ENCODE measurements around the gene WDR5. TPM values are rescaled to one million over a fixed set of nuclear protein-coding genes. Genes with fewer than 3 reads are reported as not detected.

The WDR5 gene
- polyA plus RNA-seq, 12 donors: 36.7 to 58.0 (median 40.2) TPM; not detected in 1

DNA sequence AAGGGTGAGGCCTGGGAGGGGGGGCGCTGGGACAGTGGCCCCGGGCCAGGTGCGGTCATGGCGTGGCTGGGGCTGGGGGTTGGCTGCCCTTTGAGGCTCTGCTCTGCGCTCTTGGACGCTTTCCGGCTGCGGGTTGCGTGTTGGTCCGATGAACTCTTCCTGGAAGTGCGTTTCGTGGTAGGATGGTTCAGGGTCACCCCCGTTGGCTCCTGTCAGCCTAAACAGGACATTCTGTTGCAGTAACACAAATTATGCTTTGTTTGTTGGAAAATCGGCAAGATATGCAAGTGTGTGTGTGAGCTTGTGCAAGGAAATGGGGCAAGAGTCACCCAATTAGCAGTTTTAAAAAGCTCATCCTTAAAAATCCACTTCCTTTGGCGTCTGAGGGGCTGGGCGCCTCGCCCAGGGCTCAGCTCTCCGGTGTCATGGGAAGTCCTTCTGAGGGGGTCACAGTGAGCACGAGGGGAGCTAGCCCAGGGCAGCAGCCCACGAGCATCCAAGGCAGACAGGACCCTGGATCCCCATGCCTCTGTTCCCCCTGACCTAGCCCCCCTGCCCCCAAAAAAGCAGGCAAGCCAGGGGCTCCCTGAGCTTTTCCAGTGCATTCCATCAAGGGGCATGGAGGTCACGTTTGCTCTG lies 50.7 kb downstream of the WDR5 start:
- no peak for DNase-seq

DNA sequence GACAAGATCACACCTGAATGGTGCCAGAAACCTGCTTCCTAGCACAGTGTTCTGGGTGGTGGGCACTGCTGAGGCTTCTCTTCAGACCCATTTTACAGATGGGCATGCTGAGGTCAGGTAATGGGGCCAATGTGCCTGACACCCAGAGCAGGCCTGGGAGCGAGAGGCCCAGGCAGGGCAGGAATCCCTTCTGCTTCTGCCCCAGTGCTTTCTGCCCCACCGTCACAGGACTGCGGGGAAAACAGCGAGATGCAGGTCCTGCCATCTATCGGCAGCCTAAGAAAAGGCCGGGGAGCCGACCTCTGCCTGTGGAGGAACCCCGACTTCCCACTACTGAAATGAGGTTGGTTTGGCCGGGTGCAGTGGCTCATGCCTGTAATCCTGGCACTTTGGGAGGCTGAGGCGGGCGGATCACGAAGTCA lies 51.2 kb downstream of the WDR5 start:
- no peak for DNase-seq

DNA sequence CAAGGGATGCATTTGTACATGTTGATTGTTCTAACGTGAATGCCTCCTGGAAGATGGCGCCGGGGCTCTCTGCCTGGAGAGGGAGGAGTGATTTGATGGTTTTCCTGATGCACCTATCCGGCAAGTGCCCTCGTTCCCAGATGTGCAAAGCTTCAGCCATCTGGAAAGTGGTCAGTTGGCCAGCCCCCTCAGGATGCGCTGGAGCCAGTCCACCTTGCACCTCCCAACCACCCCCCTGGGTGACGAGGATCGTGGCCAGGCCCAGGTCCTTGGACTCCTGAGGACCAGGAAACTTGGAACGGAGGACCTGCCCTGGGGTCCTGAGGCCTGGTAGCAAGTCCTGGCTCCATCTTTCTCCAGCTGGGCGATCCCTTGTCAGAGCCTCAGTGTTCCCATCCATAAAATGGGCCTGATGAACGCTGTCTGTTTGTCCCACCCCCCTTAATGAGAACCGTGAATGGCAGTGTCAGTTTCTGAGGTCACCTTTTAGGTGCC lies 52.1 kb downstream of the WDR5 start:
- no peak for DNase-seq

DNA sequence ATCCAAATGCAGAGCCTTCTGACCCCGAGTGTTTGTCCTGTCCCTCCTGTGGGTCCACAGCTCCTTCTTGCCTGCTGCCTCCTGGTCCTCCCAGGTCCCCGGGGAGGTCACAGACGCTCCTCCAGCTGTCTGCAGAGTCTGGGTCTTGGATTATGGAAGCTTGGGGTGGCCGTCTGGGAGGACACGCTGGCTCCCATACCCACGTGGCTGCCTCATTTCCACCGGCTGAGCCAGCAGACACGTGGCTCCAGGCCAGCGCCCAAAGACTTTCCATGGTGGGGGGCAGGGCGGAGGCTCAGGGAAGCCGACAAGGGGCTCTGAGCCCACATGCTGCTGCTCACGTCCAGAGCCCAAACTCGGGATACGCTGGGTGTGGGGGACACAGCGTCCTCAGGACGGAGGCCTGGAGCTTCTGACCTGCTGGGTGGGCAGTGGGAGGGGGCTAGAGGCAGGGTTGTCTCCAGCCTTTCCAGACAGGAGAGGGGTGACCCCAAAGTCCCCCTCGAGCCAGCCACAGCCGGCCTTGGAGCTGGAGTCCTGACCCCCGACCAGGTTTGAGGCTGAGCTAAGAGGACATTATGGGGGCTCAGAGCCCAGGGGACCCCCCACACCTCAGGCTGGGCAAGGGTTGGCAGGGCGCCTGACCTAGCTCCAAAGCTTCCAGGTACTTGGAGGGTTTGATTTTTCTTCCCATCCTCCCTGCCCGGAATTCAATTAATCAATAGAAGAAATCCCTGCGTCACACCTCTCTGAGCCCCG lies 52.7 kb downstream of the WDR5 start:
- DNase-seq: no peak

DNA sequence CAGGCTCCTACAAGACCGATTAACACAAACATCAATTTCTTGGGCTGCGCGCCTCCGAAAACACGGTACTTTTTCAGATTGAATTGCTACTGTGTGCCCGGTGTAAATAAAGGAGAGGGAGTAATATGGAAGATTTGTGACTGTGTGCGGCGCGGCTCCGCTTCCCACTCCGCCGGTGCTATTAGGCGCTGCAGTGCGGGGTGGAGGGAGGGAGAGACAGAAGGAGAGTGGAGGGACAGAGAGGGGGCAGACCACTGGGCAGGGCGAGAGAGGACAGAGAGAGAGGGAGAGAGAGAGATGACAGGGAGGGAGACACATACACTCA lies 53.2 kb downstream of the WDR5 start:
- DNase-seq: no peak

DNA sequence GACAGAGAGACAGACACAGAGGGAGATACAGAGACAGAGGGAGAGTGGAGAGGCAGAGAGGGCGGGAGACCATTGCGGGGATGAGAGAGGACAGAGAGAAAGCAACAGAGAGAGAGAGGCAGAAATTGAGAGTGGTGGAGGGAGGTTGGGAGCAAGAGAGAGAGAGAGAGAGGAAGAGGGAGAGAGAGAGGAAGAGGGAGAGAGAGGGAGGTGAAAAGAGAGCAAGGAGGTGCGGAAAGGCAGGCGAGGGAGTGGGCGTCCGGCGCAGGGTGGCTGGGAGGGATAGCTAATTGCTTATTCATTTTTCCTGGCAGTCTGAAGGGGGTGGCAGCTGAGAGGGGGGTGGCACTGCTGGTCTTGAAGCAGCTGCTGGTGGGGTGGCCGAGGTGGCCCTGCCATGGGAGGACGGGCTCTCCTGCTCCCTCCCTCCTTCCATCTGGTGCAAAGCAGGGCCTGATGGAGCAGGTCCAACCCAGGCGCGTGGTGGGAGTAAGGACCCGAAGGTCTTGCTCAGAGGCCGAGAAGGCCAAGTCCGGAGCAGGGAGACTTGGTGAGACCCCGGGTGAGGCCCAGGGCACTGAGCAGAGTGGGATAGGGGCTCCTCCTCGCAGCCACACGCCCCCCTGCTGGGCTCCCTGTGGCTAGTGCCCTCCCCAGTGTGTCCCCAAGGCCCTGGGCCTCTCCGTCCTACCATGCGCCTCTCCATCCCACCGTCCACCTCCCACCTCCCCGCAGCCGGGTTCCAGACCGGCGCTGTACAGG lies 53.8 kb downstream of the WDR5 start:
- DNase-seq: no peak

DNA sequence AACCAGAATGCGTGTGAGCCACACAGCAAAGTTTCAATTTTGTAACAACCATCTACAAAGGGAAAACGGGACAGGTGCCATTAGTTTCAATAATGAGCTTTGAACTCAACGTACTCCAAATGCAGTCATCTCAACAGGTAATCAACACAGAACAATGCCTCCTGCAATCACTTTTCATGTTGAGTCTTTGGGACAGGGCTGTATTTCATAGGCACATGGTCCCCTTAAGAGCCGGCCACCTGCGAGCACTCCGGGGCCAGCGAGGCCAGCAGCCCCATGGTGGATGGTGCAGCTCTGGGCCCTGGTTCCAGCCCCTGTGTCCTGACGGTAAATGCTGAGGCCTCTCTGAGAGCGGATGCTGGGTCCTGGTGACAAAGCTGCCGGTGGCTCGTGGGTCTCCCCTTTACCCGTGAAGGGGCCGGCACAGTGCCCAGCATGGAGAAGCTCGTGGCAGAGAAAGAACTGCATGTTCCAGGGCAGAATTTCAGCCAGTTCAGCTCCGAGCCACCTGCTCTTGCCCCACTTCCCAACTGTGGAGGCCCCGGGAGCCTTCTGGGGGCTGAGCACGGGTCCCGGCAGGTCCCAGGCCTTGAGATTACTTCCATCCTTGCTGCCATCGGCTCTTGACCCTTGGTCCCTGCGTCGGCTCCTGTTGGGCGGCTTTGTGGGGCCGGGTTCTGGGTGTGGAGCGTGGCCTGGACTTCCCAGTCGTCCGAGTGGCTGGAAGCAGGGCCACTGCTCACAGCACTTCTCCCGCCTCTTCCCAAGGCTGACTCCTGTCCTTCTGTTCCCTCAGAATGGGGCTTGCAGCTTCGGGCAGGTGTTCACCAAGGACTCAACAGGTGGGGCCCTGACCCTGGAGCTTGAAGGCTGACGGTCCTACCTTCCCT lies 54.6 kb downstream of the WDR5 start:
- no peak for DNase-seq

DNA sequence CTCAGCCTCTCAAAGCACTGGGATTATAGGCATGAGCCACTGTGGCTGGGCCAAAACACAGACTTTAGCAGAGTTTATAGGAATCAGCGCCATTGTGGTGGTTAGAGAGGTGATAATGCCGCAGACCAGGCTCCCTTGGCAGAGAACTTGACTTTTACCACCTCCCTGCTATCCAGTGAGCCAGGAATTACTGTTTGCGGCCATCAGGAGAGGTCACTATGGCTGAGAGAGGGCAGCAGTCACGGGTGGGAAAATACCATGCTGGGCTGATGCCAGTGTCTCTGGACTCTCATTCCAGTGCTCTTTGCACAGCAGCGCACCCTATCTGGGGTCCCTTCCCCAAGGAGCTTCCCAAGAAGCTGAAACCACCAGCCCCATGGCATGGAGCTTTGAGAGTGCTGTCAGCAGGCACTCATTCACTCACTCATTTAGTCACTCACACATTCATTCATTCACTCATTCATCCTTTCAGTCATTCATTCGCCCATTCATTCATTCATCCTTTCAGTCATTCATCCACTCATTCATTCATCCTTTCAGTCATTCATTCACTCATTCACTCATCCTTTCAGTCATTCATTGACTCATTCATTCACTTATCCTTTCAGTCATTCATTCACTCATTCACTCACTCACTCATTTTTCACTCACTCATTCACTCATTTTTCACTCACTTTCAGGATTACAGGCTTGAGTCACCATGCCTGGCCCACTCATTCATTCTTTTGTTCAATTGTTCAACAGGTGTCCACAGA lies 55.8 kb downstream of the WDR5 start:
- DNase-seq: no peak

DNA sequence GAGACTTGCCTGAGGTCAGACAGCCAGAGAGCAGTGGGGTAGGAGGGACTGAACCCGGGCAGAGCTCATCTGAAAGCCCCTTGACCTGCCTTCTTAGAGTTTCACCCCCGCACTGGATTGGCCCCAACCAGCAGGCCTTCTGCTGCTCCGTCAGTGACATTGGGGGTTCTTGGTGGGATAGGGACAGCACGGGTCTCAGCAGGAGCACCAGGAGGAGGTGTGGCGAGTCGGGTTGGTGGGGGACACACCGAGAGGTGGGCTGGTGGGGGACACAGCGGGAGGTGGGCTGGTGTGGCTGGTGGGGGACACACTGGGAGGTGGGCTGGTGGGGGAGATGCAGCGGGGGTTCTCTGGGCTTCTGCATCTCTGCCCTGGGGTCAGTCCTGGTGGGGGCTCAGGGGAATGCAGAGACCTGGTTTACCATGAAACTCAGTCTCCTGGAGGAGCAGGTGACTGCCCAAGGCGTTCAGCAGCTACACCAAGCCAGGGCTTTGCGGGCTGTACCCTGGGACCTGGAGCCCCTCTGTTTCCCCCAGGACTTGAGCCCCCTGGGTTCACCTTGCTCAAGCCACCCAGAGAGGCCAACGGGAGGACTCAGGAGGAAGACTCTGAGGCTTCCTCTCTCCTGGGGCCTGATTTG lies 56.5 kb downstream of the WDR5 start:
- DNase-seq: no peak

DNA sequence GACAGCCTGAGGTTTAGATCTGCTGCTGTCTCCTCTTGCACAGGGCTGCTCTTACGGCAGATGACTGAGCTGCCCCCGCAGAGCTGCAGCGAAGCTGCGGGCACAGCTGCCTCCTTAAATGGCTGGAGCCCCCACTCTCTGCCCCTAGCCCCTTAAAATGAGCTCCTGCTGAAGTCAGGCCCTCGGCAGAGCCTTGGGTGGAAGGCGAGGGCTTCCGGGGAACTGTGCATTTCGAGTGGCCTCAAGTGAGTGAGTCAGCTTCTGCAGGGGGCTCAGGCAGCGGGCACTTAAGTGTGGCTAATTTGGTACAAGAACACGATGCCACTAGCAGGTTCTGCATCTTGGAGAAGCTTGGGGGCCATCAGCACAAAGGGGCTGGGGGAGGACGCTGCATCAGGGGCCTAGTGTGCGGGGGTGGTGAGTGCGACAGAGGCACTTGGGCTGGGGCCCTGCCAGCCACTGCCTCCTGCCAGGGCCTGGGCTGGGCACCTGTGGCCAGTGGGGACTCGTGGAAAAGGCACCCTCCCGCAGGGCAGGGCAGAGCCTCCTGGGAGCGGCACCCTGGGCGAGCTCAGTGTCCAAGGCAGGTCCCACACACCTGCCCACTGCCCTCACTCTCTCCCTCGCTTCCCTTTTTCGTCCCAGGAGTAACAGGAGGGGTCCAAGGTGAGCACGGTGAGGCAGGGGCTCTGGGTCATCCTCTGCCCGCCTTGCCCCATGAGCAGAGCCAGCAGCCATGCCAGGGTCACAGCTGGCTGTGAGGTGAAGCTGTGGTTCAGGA lies 57.3 kb downstream of the WDR5 start:
- DNase-seq: no peak

DNA sequence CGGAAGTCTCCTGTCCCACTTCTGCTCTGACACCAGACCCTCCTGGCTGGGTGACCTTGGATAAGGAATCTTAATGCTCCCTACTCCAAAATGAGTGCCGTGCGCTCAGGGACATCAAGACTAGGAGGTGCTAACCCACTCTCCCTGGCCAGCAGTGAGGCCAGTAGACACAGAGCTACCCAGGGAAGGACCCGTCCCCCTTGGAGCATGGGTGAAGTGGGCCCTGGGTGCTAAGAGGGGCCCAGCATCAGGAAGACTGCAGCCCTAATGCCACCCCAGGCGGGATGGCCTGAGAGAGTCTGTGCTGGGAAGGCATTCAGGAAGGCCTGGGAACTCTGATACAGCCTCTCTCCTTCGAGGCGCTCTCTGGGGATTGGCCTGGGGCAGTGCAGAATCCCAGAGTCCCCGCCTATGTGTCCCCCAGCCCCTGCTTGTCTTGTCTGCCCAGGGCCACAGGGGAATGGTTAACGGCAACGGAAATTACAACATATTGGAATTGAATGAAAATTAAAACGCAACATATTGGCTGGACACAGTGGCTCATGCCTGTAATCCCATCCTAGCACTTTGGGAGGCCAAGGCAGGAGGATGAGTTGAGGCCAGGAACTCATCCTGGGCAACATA lies 58.1 kb downstream of the WDR5 start:
- no peak for DNase-seq

DNA sequence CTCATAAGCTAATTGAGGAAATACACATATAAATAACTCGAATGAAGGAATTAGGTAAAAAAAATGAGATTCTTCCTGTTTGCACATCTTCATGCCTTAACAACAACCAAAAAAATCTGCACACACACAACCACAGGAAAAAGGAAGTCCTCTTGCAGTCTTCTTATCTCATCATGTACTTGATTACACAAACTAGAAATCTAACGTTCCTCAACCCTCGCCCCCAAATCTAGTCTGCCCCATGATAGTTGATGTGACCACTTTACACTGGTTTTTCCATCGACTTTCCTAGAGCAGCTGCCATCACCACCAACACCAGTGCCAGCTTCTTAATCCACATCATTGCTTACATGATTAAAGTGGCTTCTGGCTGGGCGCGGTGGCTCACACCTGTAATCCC lies 59.7 kb downstream of the WDR5 start:
- DNase-seq: no peak

DNA sequence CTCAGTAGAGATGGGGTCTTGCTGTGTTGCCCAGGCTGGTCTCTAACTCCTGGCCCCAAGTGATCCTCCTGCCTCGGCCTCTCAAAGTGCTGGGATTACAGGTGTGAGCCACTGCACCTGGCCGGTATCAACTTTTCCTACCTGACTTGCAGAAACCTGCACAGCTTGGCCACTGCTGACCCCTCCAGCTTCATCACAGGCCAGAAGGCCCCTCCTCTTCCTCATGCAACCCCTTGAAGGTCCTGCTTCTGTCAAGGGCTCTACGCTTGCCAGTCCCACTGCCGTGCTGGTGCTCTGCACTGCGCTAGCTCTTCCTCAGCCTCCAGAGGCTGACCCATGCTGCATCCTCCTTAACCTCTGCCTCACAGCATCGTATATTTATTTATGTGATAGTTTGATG lies 61.0 kb downstream of the WDR5 start:
- DNase-seq: no peak

DNA sequence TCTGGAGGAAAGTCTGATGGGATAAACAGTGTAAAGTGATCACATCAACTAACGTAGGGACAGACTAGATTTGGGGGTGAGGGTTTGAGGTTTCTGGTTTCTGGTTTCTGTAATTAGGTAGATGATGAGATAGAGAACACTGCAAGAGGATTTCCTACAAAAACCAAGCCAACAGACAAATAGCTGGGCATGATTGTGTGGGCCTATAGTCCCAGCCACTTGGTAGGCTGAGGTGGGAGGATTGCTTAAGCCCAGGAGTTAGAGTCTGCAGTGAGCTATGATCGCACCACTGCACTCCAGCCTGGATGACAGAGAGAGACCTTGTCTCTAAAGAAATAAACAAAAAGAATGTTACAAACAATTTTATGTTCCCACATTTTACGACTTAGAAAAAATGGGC lies 62.9 kb downstream of the WDR5 start:
- DNase-seq: no peak

DNA sequence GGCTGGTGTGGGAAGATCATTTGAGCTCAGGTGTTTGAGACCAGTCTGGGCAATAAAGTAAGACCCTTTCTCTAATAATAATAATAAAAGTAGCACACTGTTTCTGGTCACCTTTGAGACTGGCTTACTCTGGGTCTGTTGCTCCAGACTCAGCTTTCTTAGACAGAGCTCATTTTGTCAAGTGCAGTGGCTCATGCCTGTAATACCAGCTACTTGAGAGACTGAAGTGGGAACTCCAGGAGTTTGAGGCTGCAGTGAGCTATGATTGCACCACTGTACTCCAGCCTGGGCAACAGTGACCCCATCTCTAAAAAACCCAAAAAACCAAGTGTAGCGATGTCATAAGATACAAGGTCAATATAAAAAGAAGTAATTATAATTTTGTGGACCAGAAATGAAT lies 64.8 kb downstream of the WDR5 start:
- no peak for DNase-seq

DNA sequence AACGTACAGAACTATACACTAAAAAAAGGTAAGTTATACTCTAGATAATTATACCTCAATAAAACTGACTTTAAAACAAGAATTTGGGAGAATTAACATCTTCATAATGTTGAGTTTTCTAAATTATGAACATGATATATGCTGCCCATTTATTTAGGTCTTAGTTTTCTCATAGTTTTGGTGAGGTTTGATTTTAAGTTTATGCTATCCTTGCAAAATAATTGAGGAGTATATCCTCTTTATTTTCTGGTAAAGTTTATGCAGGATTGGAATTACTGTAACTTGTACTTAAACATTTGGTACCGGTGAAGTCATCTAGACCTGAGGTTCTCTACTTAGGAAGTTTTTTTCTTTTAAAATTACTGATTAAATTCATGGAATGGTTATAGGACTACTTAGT lies 67.3 kb downstream of the WDR5 start:
- DNase-seq: no peak

DNA sequence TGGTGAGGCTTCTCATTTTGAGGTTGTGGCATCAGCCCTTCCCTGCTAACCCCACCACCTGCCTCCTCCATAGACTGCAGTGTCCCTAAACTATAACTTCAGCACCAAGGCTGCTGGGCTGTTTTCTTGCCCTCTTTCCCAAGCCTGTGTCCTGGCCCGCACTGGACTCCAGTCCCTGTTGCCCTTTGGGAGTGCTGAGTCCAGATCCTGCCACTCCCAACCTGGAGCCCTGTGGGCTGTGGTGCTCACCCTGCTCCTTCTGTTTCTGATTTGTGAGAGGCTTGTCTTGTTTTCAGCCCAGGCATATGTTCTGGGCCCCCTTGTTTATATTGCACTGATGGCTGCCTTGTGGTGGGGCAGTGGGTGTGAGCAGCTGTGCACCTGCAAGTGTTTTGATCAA lies 68.2 kb downstream of the WDR5 start:
- DNase-seq: no peak

DNA sequence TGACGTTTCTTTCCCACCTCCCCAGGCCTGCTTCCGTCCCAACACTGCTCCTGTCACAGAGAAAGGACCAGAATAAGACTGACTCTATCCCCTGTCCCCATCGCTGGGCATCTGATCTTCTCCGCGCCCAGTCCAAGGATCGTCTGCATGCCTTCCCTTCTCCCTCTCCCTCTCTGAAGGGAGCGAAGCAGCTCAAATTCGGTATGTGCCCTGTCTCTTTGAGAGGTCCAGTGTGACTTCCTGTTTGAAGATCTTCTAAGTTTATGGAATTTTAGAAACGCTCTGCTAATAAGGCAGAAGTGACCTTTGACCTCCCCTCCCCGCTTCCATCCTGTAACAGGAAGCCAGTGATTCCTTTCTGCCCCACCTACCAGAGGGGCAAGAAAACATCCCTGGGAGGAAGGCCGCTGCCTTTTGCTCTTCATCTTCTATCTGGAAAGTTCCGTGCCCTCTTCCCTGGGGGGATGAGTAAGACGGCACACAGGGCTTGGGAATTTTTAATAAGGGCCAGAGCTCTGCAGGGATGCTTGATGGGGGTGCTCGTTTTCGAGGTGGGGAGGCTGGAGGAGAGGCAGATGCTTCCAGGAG lies 69.2 kb downstream of the WDR5 start:
- DNase-seq: no peak
